GM18526 (cell line): ENCODE measurements around the gene CALM3.

Experiments
- POLR2A ChIP-seq: IDR thresholded peaks from 3 replicates; pipeline ENCODE4 v1.6.1; 2011; ENCODE audit not compliant: insufficient read length; ENCODE audit errors: extremely low read depth

Gene CALM3

DNA sequence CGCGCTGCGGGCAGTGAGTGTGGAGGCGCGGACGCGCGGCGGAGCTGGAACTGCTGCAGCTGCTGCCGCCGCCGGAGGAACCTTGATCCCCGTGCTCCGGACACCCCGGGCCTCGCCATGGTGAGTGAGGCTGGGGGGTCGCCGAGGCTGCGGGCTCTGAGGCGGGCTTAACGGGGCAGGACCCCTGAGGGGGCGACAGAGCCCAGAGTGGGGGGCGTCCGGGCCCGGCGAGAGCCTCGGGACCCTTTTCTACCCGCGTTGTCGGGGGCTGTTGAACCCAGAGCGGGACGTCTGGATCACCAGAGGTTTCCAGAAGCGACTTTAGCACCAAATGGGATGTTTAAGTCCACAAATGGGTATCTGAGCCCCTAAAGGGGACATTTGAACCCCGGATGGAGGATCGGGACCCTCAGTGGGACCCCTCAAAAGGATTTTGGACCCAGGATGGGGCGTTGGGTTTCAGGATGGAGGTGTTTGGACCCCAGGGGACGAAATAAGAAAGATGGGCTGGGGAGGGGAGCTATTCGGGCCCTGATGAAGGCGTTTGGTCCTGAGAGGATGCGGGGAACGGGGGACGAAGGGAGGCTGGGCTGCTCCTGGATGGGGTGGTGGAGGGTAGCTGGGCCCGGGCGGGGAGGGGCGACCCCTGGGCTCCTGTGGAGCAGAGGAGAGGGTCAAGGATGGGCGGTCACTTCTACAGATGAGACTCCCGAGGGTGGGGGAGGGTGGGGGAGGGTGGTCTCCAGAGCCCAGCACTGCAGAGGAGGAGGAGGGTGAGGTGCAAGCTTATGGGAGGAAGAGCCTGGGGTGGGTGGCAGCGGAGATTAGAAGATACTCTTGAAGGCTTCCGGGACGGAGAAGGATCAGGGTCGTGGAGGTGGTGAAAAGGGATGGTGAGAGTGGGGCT lies at the start of gene CALM3:
TSS of gene CALM3 (plus strand) at position 13 of the 907 bp plus-strand sequence. CDS start at position 118, 105 bp downstream.
- TF ChIP-seq POLR2A, result peak; percentile 84

GRCh38 chr19:46552891-46553290 lies 48.2 kb upstream of the CALM3 start:
- TF ChIP-seq POLR2A, result no peak

- TF ChIP-seq POLR2A, result no peak
Observed at GRCh38 chr19:46554161-46554560, 47.0 kb upstream of the CALM3 start.

DNA sequence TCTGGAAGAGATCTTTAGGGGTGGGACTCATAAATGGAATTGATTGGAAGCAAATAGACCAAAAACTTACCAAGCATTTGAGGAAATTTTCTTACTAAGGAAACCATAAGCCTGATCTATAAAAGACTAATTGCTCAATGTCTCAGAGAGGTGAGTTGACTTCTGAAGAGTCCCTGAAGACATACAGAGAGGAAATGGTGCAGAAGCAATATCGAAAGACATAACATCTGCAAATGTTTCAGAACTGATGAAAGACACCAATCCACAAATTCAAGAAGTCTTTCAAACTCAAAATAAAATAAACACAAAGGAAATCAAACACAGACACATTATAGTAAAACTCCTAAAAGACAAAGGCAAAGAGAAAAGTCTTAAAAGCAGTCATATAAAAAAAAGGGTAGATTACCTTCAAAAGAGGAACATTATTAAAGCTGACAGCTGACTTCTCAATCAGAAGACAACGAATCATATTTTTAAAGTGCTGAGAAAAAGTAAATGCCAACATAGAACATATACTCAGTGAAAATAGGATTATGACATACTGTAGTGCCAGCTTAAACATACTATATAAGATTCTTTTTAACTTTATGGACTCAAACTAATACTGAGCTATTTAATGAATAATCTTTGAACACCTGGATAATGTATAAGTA lies 45.4 kb upstream of the CALM3 start:
- TF ChIP-seq POLR2A, result no peak

- TF ChIP-seq POLR2A, result no peak
Observed at GRCh38 chr19:46559203-46559602, 41.9 kb upstream of the CALM3 start.

- no peak for TF ChIP-seq POLR2A
Observed at GRCh38 chr19:46564701-46565100, 36.4 kb upstream of the CALM3 start.

- TF ChIP-seq POLR2A, result no peak
Observed at GRCh38 chr19:46571495-46571894, 29.6 kb upstream of the CALM3 start.

DNA sequence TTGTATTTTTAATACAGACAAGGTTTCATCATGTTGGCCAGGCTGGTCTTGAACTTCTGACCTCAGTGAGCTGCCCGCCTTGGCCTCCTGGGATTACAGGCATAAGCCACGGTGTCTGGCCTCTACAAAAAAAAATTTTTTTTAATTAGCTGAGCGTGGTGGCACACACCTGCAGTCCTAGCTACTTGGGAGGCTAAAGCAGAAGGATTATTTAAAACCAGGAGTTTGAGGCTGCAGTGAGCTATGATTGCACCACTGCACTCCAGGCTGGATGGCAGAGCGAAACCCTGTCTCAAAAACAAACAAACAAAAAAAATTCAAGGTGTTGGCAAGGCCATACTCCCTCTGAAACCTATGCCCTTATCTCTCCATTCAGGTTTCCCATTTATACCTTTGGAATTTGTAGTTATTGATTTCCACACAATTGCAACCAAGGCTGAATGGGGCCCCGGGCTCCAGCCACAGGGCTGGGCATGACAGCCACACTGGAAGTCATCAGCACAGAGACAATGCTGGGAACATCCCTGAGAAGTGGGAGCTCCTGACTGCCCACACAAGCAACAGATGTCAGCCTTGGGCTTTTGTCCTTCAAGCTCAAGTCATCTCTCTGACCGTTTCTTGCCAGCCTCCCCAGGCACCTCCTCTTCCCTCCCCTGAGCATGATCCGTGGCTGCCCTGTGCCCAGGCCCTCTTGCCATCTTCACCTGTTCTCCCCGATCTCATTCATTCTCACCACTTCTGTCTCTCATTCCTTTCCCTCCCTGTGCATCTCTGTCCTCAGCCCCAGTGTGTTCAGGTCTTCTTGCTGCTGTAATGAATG lies 27.2 kb upstream of the CALM3 start:
- no peak for TF ChIP-seq POLR2A

- TF ChIP-seq POLR2A, result no peak
Observed at GRCh38 chr19:46574533-46574932, 26.6 kb upstream of the CALM3 start.

- TF ChIP-seq POLR2A, result no peak
Observed at GRCh38 chr19:46578450-46578849, 22.7 kb upstream of the CALM3 start.

DNA sequence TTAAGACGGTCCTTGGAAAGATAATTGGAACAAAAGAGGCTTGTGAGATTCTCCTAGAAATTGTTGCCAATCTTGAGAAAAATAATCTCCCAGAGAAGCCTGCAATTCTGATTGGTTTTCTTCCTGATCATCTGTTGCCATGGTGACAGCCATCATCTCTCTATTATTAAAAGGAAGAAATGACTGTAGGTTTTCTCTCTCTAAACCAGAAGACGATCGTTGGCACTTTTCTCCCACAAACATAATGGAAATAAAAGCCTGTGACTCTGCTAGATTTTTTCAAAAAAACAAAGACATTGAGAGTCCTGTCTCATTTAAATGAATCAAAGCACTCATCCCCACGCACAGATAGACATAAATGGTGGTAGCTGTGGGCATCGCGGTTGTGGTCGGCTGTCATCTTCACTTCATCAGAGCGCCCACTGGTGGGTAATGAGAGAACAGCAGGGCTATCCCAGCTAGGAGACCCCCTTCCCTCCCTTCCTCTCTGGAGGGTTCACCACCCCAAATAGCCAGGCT lies 21.7 kb upstream of the CALM3 start:
- no peak for TF ChIP-seq POLR2A

- TF ChIP-seq POLR2A, result no peak
Observed at GRCh38 chr19:46580247-46580646, 20.9 kb upstream of the CALM3 start.

DNA sequence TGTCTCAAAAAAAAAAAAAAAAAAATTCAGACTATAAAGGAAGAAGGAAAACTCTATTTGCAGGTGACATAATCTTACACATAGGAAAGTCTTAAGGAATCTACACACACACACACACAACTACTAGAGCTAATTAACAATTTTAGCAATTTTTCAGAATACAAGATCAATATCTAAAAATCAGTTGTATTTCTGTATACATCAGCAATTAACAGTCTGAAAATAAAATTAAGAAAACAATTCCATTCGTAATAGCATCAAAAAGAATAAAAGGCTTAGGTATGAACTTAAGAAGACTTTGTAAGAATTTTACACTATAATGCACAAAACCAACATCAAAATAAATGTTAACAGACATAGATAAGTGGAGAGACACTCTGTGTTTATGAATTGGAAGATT lies 15.6 kb upstream of the CALM3 start:
- TF ChIP-seq POLR2A, result no peak

DNA sequence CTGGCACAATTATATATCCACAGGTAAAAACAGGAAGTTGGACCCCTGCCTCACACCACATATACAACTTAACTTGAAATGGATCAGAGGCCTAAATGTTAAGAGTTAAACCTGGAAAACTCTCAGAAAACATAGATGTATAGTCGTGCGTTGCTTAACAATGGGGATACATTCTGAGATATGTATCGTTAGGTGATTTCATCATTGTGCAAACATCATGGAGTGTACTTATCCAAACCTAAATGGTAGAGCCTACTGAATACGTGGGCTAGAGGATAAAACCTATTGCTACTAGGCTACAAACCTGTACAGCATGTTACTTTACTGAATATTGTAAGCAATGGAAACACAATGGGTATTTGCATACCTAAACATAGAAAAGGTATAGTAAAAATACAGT lies 14.8 kb upstream of the CALM3 start:
- no peak for TF ChIP-seq POLR2A

- no peak for TF ChIP-seq POLR2A
Observed at GRCh38 chr19:46587861-46588260, 13.3 kb upstream of the CALM3 start.
